Measurements from ENCODE around the gene PCDHAC1. TPM values are rescaled to one million over a fixed set of nuclear protein-coding genes. Genes with fewer than 3 reads are reported as not detected.
A peak's percentile ranks its signal among the peaks of the same experiment; 100 is the strongest.

PCDHAC1 gene

GRCh38 chr5:140978260-140978659 is 52.2 kb downstream of the PCDHAC1 start:
- Histone ChIP-seq H3K9me3 (ENCODE audit: control insufficient read depth, low read length) (no peaks in the 10 kb centered on the region), H2BK15ac (ENCODE audit: low read depth, poor library complexity, severe bottlenecking) (no peak overlapping the region), H3K36me3 (ENCODE audit: control insufficient read depth in 1 of 2, insufficient read depth in 2 of 2, low read depth in 1 of 2, low read length in 2 of 2) (no peaks in the 10 kb centered on the region), H3K4me1 (ENCODE audit: control insufficient read depth, insufficient read depth, low read depth, low read length) (no peaks in the 10 kb centered on the region), H2AK5ac (ENCODE audit: low read length, severe bottlenecking) (no peak overlapping the region), H3K23ac (ENCODE audit: low read length in 2 of 2) (no peak overlapping the region), H3K4ac (ENCODE audit: low read depth in 1 of 2, low read length in 2 of 2) (no peak overlapping the region), H2BK12ac (ENCODE audit: low read length in 2 of 2) (no peak overlapping the region), H2BK5ac (ENCODE audit: low read depth, low read length, poor library complexity, severe bottlenecking) (no peak overlapping the region), H3K9ac (ENCODE audit: low read length) (no peak overlapping the region), H2AFZ (ENCODE audit: low read depth, low read length) (no peak overlapping the region), H3K18ac (ENCODE audit: low read depth in 1 of 2, low read length in 2 of 2) (no peak overlapping the region), H4K8ac (ENCODE audit: low read length) (no peak overlapping the region), H3K4me2 (ENCODE audit: low read length, poor library complexity, severe bottlenecking) (no peak overlapping the region), H3K27ac (ENCODE audit: low read length, poor library complexity, severe bottlenecking) (no peak overlapping the region), H4K91ac (ENCODE audit: low read length) (no peak overlapping the region), H3K79me1 (replicated peaks; ENCODE audit: low read length, poor library complexity, severe bottlenecking) (no peaks in the 10 kb centered on the region), H3K14ac (ENCODE audit: low read length in 2 of 2) (no peak overlapping the region), H3K27me3 (ENCODE audit: control insufficient read depth in 1 of 2, insufficient read depth in 1 of 2, low read length in 2 of 2) (no peaks in the 10 kb centered on the region), H2BK120ac (ENCODE audit: low read depth, low read length) (no peak overlapping the region), H3K4me3 (ENCODE audit: insufficient read depth in 1 of 2, low read depth in 1 of 2, low read length in 2 of 2) (no peak overlapping the region)
- 40% methylated on average over 2 of the region's 2 CpGs for WGBS
- peak; percentile 55 for DNase-seq

- peak overlapping the region in 1 of 2 experiments; percentile 86 for H3K4ac ChIP-seq (ENCODE audit: low read depth in 1 of 2, low read length in 2 of 2)
- H4K8ac ChIP-seq (ENCODE audit: low read length), result no peak overlapping the region
- H3K36me3 ChIP-seq (ENCODE audit: control insufficient read depth in 1 of 2, insufficient read depth in 2 of 2, low read depth in 1 of 2, low read length in 2 of 2), result no peaks in the 10 kb centered on the region
- H3K23ac ChIP-seq (ENCODE audit: low read length in 2 of 2), result no peak overlapping the region
- no peaks in the 10 kb centered on the region for H3K27me3 ChIP-seq (ENCODE audit: control insufficient read depth in 1 of 2, insufficient read depth in 1 of 2, low read length in 2 of 2)
- H3K79me1 ChIP-seq (replicated peaks; ENCODE audit: low read length, poor library complexity, severe bottlenecking), result no peaks in the 10 kb centered on the region
- H3K4me2 ChIP-seq (ENCODE audit: low read length, poor library complexity, severe bottlenecking), result no peak overlapping the region
- no peak overlapping the region for H3K14ac ChIP-seq (ENCODE audit: low read length in 2 of 2)
- H2BK12ac ChIP-seq (ENCODE audit: low read length in 2 of 2), result peak overlapping the region in 1 of 2 experiments; percentile 78
- no peak overlapping the region for H2AFZ ChIP-seq (ENCODE audit: low read depth, low read length)
- no peaks in the 10 kb centered on the region for H3K4me1 ChIP-seq (ENCODE audit: control insufficient read depth, insufficient read depth, low read depth, low read length)
- H3K9ac ChIP-seq (ENCODE audit: low read length), result no peak overlapping the region
- H4K91ac ChIP-seq (ENCODE audit: low read length), result peak overlapping the region; percentile 31
- H3K9me3 ChIP-seq (ENCODE audit: control insufficient read depth, low read length), result no peaks in the 10 kb centered on the region
- no peak for DNase-seq
- WGBS, result 88% methylated on average over 1 of the region's 1 CpG
- no peak overlapping the region for H3K4me3 ChIP-seq (ENCODE audit: insufficient read depth in 1 of 2, low read depth in 1 of 2, low read length in 2 of 2)
- no peak overlapping the region for H2AK5ac ChIP-seq (ENCODE audit: low read length, severe bottlenecking)
- H2BK15ac ChIP-seq (ENCODE audit: low read depth, poor library complexity, severe bottlenecking), result no peak overlapping the region
- H3K27ac ChIP-seq (ENCODE audit: low read length, poor library complexity, severe bottlenecking), result no peak overlapping the region
- no peak overlapping the region for H2BK120ac ChIP-seq (ENCODE audit: low read depth, low read length)
- peak overlapping the region in 1 of 2 experiments; percentile 73 for H3K18ac ChIP-seq (ENCODE audit: low read depth in 1 of 2, low read length in 2 of 2)
- H2BK5ac ChIP-seq (ENCODE audit: low read depth, low read length, poor library complexity, severe bottlenecking), result no peak overlapping the region
Measured at GRCh38 chr5:140978983-140979382, 52.9 kb downstream of the PCDHAC1 start.

Small RNA genes lying within 50 kb of the gene (small RNA-seq; reads per million reads assigned to genes)
- gene AC010223.1 (ENCODE audit: low read depth), result not detected

Measured in mesenchymal stem cell (in vitro differentiated cells and primary cell).